Nephron (organoid): ENCODE results near the gene DPF3.

Source experiments
- H3K27ac Mint-ChIP-seq, 3 experiments: 2 replicates each; pipeline ENCODE4 v1.8.0; 2020; ENCODE audit warnings: mixed read lengths in 3 of 3, mild to moderate bottlenecking in 2 of 3, moderate library complexity in 1 of 3
- H3K27me3 Mint-ChIP-seq: 2 replicates; pipeline ENCODE4 v1.8.0; 2021; ENCODE audit warnings: low read depth, mild to moderate bottlenecking, moderate library complexity, mixed read lengths
- H3K36me3 Mint-ChIP-seq: 2 replicates; pipeline ENCODE4 v1.8.0; 2020; ENCODE audit warnings: low read depth, mixed read lengths
- H3K4me1 Mint-ChIP-seq: 2 replicates; pipeline ENCODE4 v1.8.0; 2020; ENCODE audit warnings: mixed read lengths
- H3K4me3 Mint-ChIP-seq, 3 experiments: 2 replicates each; pipeline ENCODE4 v1.8.0; 2020; ENCODE audit warnings: mild to moderate bottlenecking in 3 of 3, mixed read lengths in 3 of 3, moderate library complexity in 2 of 3
- H3K9me3 Mint-ChIP-seq: 2 replicates; pipeline ENCODE4 v1.8.0; 2020; ENCODE audit warnings: mixed read lengths
- CTCF ChIP-seq, 3 experiments: fragments of 200-600 bp; sonication (generic); IDR thresholded peaks; one replicate each; pipeline ENCODE4 v1.5.0; 2021; ENCODE audit warnings: antibody characterized with exemption in 3 of 3; ENCODE audit not compliant: unreplicated experiment in 3 of 3

DPF3 gene

DNA sequence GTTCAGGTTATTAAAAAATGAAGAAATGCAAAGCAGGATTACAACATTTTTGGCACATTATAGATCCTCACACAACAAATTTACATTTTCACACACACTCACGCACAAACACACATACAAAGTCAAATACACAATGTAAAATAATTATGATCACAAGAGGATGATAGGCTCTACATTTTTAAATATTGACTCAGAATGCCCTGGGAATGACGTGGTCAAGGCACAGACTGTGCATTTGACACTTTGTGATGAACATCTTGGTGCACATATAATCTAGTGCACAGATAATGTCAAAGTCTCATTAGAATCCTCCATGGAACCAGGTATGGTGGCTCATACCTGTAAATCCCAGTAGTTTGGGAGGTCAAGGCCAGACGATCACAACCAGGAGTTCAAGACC is 49.4 kb downstream of the DPF3 start:
- Mint-ChIP-seq H3K36me3 (peaks cover 6% of the 10 kb centered on the region), H3K4me1 (no peaks in the 10 kb centered on the region), H3K4me3 (no peak overlapping the region), H3K27me3 (peaks cover 4% of the 10 kb centered on the region), H3K9me3 (no peaks in the 10 kb centered on the region), H3K27ac (no peak overlapping the region)
- TF ChIP-seq CTCF (IDR thresholded peaks at IDR 0.05; ENCODE audit: unreplicated experiment in 3 of 3), result no peak

- TF ChIP-seq CTCF (IDR thresholded peaks at IDR 0.05; ENCODE audit: unreplicated experiment in 3 of 3), result no peak
- H3K27me3 Mint-ChIP-seq, result peaks cover 10% of the 10 kb centered on the region
- no peaks in the 10 kb centered on the region for H3K4me1 Mint-ChIP-seq
- no peaks in the 10 kb centered on the region for H3K9me3 Mint-ChIP-seq
- H3K27ac Mint-ChIP-seq, result no peak overlapping the region
- H3K36me3 Mint-ChIP-seq, result no peaks in the 10 kb centered on the region
- H3K4me3 Mint-ChIP-seq, result no peak overlapping the region
Observed at GRCh38 chr14:72839753-72840607, 53.9 kb downstream of the DPF3 start.

GRCh38 chr14:72839351-72839750 is 54.5 kb downstream of the DPF3 start:
- Mint-ChIP-seq H3K36me3 (peaks cover 3% of the 10 kb centered on the region), H3K27ac (no peak overlapping the region), H3K9me3 (no peaks in the 10 kb centered on the region), H3K4me3 (no peak overlapping the region), H3K4me1 (no peaks in the 10 kb centered on the region), H3K27me3 (peaks cover 10% of the 10 kb centered on the region)
- TF ChIP-seq CTCF (IDR thresholded peaks at IDR 0.05; ENCODE audit: unreplicated experiment in 3 of 3), result no peak

DNA sequence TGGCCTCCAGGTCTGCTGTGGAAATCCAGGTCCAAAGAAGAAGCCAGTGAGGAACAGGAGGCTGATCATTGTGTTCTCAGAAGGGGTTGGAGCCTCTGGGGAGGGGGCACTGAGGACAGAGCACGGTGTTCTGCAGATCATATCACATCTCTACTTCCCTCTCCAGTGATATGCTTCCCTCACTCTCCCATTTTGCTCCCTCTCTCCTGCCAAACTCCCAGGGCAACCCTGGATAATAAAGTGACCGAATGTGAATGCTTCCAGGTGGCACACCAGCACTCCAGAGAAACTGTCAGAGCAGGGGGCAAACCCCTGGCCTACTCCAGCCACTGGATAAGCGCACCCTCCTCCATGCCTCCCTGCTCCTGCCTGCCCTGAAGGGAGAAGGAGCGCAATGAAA is 57.8 kb downstream of the DPF3 start:
- Mint-ChIP-seq H3K27me3 (peaks cover 17% of the 10 kb centered on the region), H3K36me3 (peaks cover 8% of the 10 kb centered on the region), H3K27ac (no peak overlapping the region), H3K9me3 (no peaks in the 10 kb centered on the region), H3K4me3 (no peak overlapping the region), H3K4me1 (peaks cover 7% of the 10 kb centered on the region)
- TF ChIP-seq CTCF (IDR thresholded peaks at IDR 0.05; ENCODE audit: unreplicated experiment in 3 of 3), result no peak

- Mint-ChIP-seq H3K9me3 (no peaks in the 10 kb centered on the region), H3K4me3 (no peak overlapping the region), H3K27me3 (peaks cover 19% of the 10 kb centered on the region), H3K36me3 (peaks cover 8% of the 10 kb centered on the region), H3K4me1 (peaks cover 15% of the 10 kb centered on the region), H3K27ac (no peak overlapping the region)
- TF ChIP-seq CTCF (IDR thresholded peaks at IDR 0.05; ENCODE audit: unreplicated experiment in 3 of 3), result no peak
Observed at GRCh38 chr14:72833174-72833573, 60.7 kb downstream of the DPF3 start.
